HCT116 (cell line): ENCODE results near the gene ZNF800. TPM values are rescaled to one million over a fixed set of nuclear protein-coding genes. Genes with fewer than 3 reads are reported as not detected.

Source experiments
- ATAC-seq: fragments of 200-7000 bp; cut with Tn5 transposase; 2 replicates; pipeline ENCODE4 v1.9.1; 2020; ENCODE audit warnings: mild to moderate bottlenecking, moderate library complexity
- BruUV-seq: library from RNA; stranded (reverse); fragments of 400-500 nt; replicated peaks from 2 replicates; lab custom pipeline; 2021; lab: Mats Ljungman, UMichigan
- CTCF ChIA-PET: fragments of 300-600 bp; sonication (Branson Sonifier 250); formaldehyde crosslinking; loops from one replicate; lab custom pipeline; 2021; ENCODE audit warnings: antibody characterized with exemption; lab: Charles Lee
- POLR2A ChIA-PET: fragments of 300-600, 350-600 bp; sonication (Branson Sonifier 250); formaldehyde crosslinking; loops from one replicate; lab custom pipeline; 2021; ENCODE audit warnings: antibody characterized with exemption; lab: Charles Lee
- RAD21 ChIA-PET, 2 experiments: fragments of 300-600 bp; sonication (Branson Sonifier 250); formaldehyde crosslinking; loops; one replicate each; lab custom pipeline; 2023; ENCODE audit warnings: low total read pairs in 2 of 2; ENCODE audit not compliant: uncharacterized antibody in 2 of 2, unreplicated experiment in 2 of 2, low non-redundant PET in 1 of 2; lab: Charles Lee
- DNase-seq: peaks from one replicate; pipeline ENCODE4 v3.0.0-alpha.2; 2010; ENCODE audit warnings: low read depth, low spot score
- H2AFZ ChIP-seq: fragments of 200-600 bp; shearing (Covaris generic), sonication (generic); 2 replicates; pipeline ENCODE4 v1.6.1; 2017; ENCODE audit warnings: low read depth, mixed run types, mixed read lengths, antibody characterized with exemption, low read length; ENCODE audit not compliant: poor library complexity, severe bottlenecking
- H3K27ac ChIP-seq: 2 replicates; pipeline ENCODE4 v1.5.1; 2012; ENCODE audit warnings: low read depth, low read length
- H3K27me3 ChIP-seq: fragments of 200-600 bp; sonication (generic); 2 replicates; pipeline ENCODE4 v1.6.1; 2016; ENCODE audit warnings: mixed run types, low read length, mixed read lengths; ENCODE audit not compliant: insufficient read depth
- H3K36me3 ChIP-seq, 2 experiments: fragments of 200-500 bp in 1 of 2; fragments of 200-600 bp in 1 of 2; sonication (Bioruptor generic) in 1 of 2; sonication (generic) in 1 of 2; 2 replicates each; pipeline versions ENCODE4 v1.5.1 to v1.6.1; 2014 to 2016; ENCODE audit warnings: low read length in 2 of 2, inconsistent platforms in 1 of 2, mixed read lengths in 1 of 2, mixed run types in 1 of 2; ENCODE audit not compliant: insufficient read depth in 2 of 2, control insufficient read depth in 1 of 2
- H3K4me1 ChIP-seq, 2 experiments: fragments of 200-600 bp in 1 of 2; sonication (generic) in 1 of 2; 2 replicates each; pipeline versions ENCODE4 v1.5.1 to v1.6.1; 2012 to 2017; ENCODE audit warnings: low read length in 2 of 2, inconsistent platforms in 1 of 2, mild to moderate bottlenecking in 1 of 2, mixed read lengths in 1 of 2, mixed run types in 1 of 2, moderate library complexity in 1 of 2; ENCODE audit not compliant: insufficient read depth in 2 of 2, control insufficient read depth in 1 of 2
- H3K4me2 ChIP-seq: fragments of 200-600 bp; sonication (generic); 2 replicates; pipeline ENCODE4 v1.6.1; 2017; ENCODE audit warnings: mixed run types, low read length, mixed read lengths
- H3K4me3 ChIP-seq, 2 experiments: fragments of 200-600 bp in 1 of 2; sonication (generic) in 1 of 2; replicated peaks in 1 of 2; 2 replicates each; pipeline ENCODE4 v1.5.1; 2011 to 2016; ENCODE audit warnings: low read length in 2 of 2, control low read depth in 1 of 2, low read depth in 1 of 2, mild to moderate bottlenecking in 1 of 2, mixed read lengths in 1 of 2, mixed run types in 1 of 2
- H3K79me2 ChIP-seq: fragments of 200-600 bp; sonication (generic); 2 replicates; pipeline ENCODE4 v1.6.1; 2017; ENCODE audit warnings: mild to moderate bottlenecking, mixed run types, low read length, moderate library complexity, mixed read lengths; ENCODE audit not compliant: insufficient read depth
- H3K9ac ChIP-seq: fragments of 200-600 bp; sonication (generic); 2 replicates; pipeline ENCODE4 v1.6.1; 2016; ENCODE audit warnings: low read length, mixed read lengths
- H3K9me2 ChIP-seq: fragments of 200-600 bp; sonication (generic), shearing (Covaris generic); 2 replicates; pipeline ENCODE4 v1.6.1; 2017; ENCODE audit warnings: mixed run types, mild to moderate bottlenecking, moderate library complexity; ENCODE audit not compliant: insufficient read depth
- H3K9me3 ChIP-seq, 2 experiments: fragments of 200-500 bp in 1 of 2; fragments of 200-600 bp in 1 of 2; sonication (Bioruptor generic) in 1 of 2; sonication (generic) in 1 of 2; 2 replicates each; pipeline ENCODE4 v1.6.1; 2014 to 2017; ENCODE audit warnings: low read length in 2 of 2, mixed read lengths in 2 of 2, inconsistent platforms in 1 of 2, low read depth in 1 of 2, mild to moderate bottlenecking in 1 of 2, mixed run types in 1 of 2, moderate library complexity in 1 of 2; ENCODE audit not compliant: control insufficient read depth in 1 of 2, insufficient read depth in 1 of 2
- H4K20me1 ChIP-seq: fragments of 200-600 bp; sonication (generic), shearing (Covaris generic); 2 replicates; pipeline ENCODE4 v1.6.1; 2017; ENCODE audit warnings: mixed run types, mild to moderate bottlenecking, moderate library complexity; ENCODE audit not compliant: insufficient read depth
- ATF3 ChIP-seq: IDR thresholded peaks from 2 replicates; pipeline ENCODE4 v1.6.1; 2012
- CBX3 ChIP-seq: IDR thresholded peaks from 2 replicates; pipeline ENCODE4 v1.6.1; 2012; ENCODE audit warnings: low read depth
- CEBPB ChIP-seq: IDR thresholded peaks from 2 replicates; pipeline ENCODE4 v1.6.1; 2012; ENCODE audit warnings: low read depth
- CTCF ChIP-seq, 3 experiments: fragments of 200-600 bp in 1 of 3; sonication (generic) in 1 of 3; IDR thresholded peaks in 2 of 3; conservative IDR thresholded peaks in 1 of 3; 2 replicates each; pipeline ENCODE4 v1.5.1; 2012 to 2017; ENCODE audit warnings: low read depth in 2 of 3, low read length in 2 of 3, antibody characterized with exemption in 1 of 3, borderline replicate concordance in 1 of 3, control low read depth in 1 of 3, mild to moderate bottlenecking in 1 of 3, mixed read lengths in 1 of 3, mixed run types in 1 of 3, moderate library complexity in 1 of 3; ENCODE audit not compliant: insufficient read depth in 1 of 3
- ELF1 ChIP-seq: IDR thresholded peaks from 2 replicates; pipeline ENCODE4 v1.6.1; 2012; ENCODE audit warnings: low read depth, borderline replicate concordance
- EZH2 ChIP-seq: fragments of 200-600 bp; sonication (generic); IDR thresholded peaks from 2 replicates; pipeline ENCODE4 v1.6.1; 2017; ENCODE audit warnings: antibody characterized with exemption, mixed run types
- EZH2phosphoT487 ChIP-seq: fragments of 200-600 bp; IDR thresholded peaks from 2 replicates; pipeline ENCODE4 v1.6.1; 2018; ENCODE audit warnings: antibody characterized with exemption, borderline replicate concordance
- FOSL1 ChIP-seq: IDR thresholded peaks from 2 replicates; pipeline ENCODE4 v1.6.1; 2012; ENCODE audit warnings: low read depth
- MAX ChIP-seq: IDR thresholded peaks from 2 replicates; pipeline ENCODE4 v1.6.1; 2012
- POLR2A ChIP-seq: IDR thresholded peaks from 2 replicates; pipeline ENCODE4 v1.7.0; 2011; ENCODE audit warnings: borderline replicate concordance; ENCODE audit not compliant: insufficient read depth, insufficient read length; ENCODE audit errors: extremely low read depth
- POLR2AphosphoS5 ChIP-seq: IDR thresholded peaks from 2 replicates; pipeline ENCODE4 v1.6.1; 2011; ENCODE audit warnings: mild to moderate bottlenecking, low read depth, low read length, moderate library complexity
- RAD21 ChIP-seq: IDR thresholded peaks from 2 replicates; pipeline ENCODE4 v1.6.1; 2012; ENCODE audit warnings: low read depth, mild to moderate bottlenecking
- SIN3A ChIP-seq: IDR thresholded peaks from 2 replicates; pipeline ENCODE4 v1.6.1; 2012; ENCODE audit warnings: low read depth
- SP1 ChIP-seq: IDR thresholded peaks from 2 replicates; pipeline ENCODE4 v1.6.1; 2012; ENCODE audit warnings: low read depth
- TCF7L2 ChIP-seq: IDR thresholded peaks from 2 replicates; pipeline ENCODE4 v1.7.0; 2011; ENCODE audit warnings: borderline replicate concordance, inconsistent platforms; ENCODE audit not compliant: insufficient read depth, insufficient read length; ENCODE audit errors: extremely low read depth
- ZFX ChIP-seq: fragments of 450-650 bp; IDR thresholded peaks from 2 replicates; pipeline ENCODE4 v1.6.1; 2017
- ZNF274 ChIP-seq: fragments of 200-500 bp; sonication (Bioruptor generic); IDR thresholded peaks from 2 replicates; pipeline ENCODE4 v1.6.1; 2014; ENCODE audit warnings: mild to moderate bottlenecking, low read depth, low read length, inconsistent platforms
- intact Hi-C: fragments of 100-400 bp; cut with micrococcal nuclease; formaldehyde crosslinking; loops from 2 replicates; pipeline ENCODE4 v1.10.0; 2022
- total RNA-seq: library from RNA; stranded (reverse); gene quantifications from one replicate; pipeline ENCODE4 v1.2.1, GENCODE V29; 2021; ENCODE audit not compliant: unreplicated experiment

ZNF800 gene
- total RNA-seq, 1 experiment from 2014 or later = 30.9 TPM

- Histone ChIP-seq H3K4me1 (no peaks in the 10 kb centered on the region), H3K79me2 (no peaks in the 10 kb centered on the region), H3K4me3 (no peak overlapping the region), H3K9me3 (no peaks in the 10 kb centered on the region), H3K4me2 (no peak overlapping the region), H3K9me2 (no peaks in the 10 kb centered on the region), H4K20me1 (no peaks in the 10 kb centered on the region), H2AFZ (no peak overlapping the region), H3K9ac (no peak overlapping the region), H3K36me3 (no peaks in the 10 kb centered on the region), H3K27ac (no peak overlapping the region)
- ChIA-PET RAD21 (no interaction called here), POLR2A (no interaction called here), CTCF (no interaction called here)
- ATAC-seq = no peak
- intact Hi-C loops = no loop called here
- no TSS peak for BruUV-seq
- no peak for DNase-seq
- TF ChIP-seq ELF1 = no peak
- TF ChIP-seq FOSL1 = no peak
- no peak for TF ChIP-seq EZH2
- TF ChIP-seq ATF3 = no peak
- no peak for TF ChIP-seq ZFX
- TF ChIP-seq TCF7L2 = no peak
- no peak for TF ChIP-seq SIN3A
- TF ChIP-seq CEBPB = no peak
- TF ChIP-seq CTCF (IDR thresholded peaks at IDR 0.05 in 2 of 3, conservative IDR thresholded peaks at IDR 0.05 in 1 of 3; ENCODE audit: borderline replicate concordance in 1 of 3, insufficient read depth in 1 of 3, low read depth in 2 of 3, low read length in 2 of 3) = no peak
- no peak for TF ChIP-seq MAX
- no peak for TF ChIP-seq CBX3
- TF ChIP-seq RAD21 = no peak
- TF ChIP-seq SP1 = no peak
- TF ChIP-seq POLR2A = no peak
- TF ChIP-seq ZNF274 = no peak
- TF ChIP-seq EZH2phosphoT487 = no peak
- TF ChIP-seq POLR2AphosphoS5 = no peak
- TF ChIP-seq, all 23 proteins: peak for 0
- peaks cover 6% of the 10 kb centered on the region for H3K27me3 ChIP-seq
These were observed 21.5 kb upstream of the ZNF800 start for GRCh38 chr7:127413962-127414361.
